GM12872 (cell line): ENCODE results near the gene REXO5.

ENCODE experiments used
- TF ChIP-seq, protein P1 (sequence below): IDR thresholded peaks from 3 replicates; pipeline ENCODE4 v1.5.1; 2011; ENCODE audit warnings: low read depth, mild to moderate bottlenecking, low read length, moderate library complexity; ENCODE audit not compliant: insufficient read depth

REXO5 gene

DNA sequence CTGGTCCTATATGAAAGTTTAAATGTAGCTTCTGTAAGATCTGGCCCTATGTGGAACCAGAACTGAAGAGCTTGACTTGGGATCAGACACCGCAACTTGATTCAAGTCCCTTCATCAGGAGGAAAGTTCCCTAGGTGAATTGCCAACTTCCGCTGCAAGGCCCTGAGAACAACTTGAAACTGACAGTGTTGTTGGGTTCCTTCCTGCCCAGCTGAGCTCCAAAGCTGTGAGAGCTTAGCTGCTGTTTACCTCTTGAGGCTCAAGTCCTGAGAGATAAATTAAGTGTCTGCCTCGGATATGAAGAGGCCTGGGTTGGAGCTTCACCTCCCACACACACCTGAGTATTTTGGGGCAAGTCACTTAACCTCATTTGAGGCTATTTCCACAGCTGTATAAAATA is 44.7 kb downstream of the REXO5 start:
- TF ChIP-seq, protein P1, sequence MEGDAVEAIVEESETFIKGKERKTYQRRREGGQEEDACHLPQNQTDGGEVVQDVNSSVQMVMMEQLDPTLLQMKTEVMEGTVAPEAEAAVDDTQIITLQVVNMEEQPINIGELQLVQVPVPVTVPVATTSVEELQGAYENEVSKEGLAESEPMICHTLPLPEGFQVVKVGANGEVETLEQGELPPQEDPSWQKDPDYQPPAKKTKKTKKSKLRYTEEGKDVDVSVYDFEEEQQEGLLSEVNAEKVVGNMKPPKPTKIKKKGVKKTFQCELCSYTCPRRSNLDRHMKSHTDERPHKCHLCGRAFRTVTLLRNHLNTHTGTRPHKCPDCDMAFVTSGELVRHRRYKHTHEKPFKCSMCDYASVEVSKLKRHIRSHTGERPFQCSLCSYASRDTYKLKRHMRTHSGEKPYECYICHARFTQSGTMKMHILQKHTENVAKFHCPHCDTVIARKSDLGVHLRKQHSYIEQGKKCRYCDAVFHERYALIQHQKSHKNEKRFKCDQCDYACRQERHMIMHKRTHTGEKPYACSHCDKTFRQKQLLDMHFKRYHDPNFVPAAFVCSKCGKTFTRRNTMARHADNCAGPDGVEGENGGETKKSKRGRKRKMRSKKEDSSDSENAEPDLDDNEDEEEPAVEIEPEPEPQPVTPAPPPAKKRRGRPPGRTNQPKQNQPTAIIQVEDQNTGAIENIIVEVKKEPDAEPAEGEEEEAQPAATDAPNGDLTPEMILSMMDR = no peak

DNA sequence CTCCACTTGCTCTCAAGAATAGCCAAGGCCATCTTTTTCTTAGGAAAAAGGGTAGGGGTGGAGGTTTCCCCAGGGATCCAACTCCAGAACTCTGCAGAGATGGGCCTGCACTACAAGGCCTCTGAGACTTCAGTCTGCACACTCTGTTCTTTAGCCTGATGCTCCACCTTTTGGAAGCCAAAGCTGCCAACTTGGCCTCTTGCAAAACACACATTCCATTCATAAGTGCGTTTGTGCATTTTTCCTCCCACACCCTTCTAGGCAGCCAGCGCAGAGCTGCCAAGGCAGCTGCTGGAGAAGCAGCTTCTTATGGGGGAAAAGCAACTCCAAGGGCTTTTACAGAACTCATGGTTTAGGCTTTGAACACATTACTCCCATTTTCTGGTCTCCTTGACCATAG is 45.3 kb downstream of the REXO5 start:
- TF ChIP-seq, protein P1 = no peak

DNA sequence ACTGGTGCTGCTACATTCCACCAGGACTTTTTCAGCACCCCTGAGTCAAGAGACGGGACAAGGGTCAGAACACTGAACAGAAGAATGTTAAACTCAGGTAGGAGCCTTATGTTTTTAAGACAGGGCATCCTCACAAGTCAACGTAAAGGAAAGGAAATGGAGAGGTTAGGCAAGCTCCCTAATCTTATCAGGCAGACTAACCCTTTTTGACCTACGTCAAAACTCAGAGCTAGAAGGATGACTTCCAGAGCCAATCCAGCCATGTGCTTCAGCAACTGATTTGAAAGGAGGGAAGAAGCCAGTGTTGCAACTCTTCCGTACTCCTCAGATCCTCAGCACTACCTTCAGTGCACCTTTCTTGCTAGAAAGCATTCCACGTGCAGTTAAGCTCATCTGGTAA is 46.8 kb downstream of the REXO5 start:
- TF ChIP-seq, protein P1 = no peak

DNA sequence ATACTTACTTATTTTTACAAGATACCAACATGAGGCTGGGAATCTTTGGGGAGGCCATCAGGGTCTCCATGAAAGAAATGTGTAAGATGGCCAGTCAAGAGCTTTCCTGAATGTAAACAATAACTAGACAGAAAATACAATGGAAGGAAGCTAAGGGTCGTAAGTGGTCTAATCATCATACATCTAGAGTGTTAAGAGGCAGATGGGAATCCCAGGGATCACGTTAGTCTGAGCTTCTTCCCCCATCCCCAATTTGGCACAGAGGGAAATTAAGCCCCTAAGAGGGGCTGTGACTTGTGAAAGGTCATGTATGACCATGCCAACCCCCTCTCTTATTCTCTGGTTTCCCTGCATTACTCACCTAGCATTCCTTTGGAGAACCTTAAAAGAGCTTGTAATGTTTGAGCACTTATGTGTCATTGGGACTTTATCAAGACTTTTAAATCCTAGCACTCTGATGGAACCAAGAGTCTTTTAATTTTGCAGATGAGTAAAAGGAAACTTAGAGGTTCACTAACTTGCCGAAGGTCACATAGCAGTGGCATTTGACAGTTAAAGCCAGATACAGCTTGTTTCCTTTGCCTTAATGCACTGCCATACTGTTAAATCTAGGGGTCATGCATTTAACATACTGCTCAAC is 47.8 kb downstream of the REXO5 start:
- TF ChIP-seq, protein P1 = no peak

DNA sequence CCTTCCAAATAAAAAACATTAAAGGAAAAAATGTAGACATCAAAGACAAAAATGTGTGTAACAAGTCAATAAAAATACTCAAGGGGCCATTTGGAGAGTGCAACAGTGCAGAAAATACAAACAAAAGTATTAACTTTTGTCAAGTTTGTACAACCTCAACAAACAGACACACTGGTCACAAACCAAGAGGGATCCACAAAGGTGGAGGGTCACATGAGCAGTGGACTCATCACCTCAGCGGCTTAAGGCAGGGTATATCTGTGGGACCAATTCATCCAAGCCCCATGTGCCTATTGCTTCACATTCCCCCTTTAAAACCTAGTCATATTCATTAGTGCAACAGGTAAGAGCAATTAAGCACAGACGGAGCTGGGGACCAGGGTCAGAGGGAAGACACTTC is 48.6 kb downstream of the REXO5 start:
- TF ChIP-seq, protein P1 = no peak

DNA sequence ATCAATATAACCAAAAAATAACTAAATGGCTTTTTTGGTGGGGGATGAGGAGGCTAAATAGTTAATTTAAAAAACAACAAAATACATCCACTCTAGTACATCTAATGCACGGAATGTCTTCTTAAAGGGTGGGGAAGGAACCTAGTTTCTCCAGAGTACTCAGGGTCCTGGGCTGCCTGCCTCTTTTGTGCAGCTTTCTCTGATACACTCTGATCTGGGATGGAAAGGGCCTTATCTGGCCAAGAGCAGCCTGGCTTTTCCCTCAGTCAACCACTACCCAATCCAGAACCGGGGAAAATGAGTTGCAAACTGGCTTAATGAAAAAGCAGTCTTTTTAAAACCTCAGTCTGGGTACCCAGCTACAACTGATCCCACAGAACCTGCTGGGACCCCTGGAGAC is 51.0 kb downstream of the REXO5 start:
- TF ChIP-seq, protein P1 = no peak

DNA sequence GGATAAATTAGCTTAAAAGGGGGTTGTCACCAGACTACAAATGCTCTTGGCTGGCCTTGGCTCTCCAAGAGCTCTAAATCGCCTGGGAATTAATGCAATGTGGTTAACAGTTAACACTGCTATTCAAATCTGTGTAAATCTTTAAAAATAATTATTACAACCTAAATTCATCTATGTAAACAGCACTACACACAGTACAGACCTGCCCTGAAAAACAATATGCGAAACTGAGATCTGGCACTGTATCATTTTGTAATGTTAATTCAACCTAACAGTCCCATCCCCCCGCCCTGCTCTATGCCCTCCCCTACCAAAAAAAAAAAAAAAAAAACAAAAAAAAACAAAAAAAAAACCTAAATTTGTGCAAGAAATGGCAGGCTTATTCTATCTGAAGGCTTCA is 52.9 kb downstream of the REXO5 start:
- TF ChIP-seq, protein P1 = no peak
